H9 (cell line): Measurements from ENCODE around the gene NEUROG1. TPM values are rescaled to one million over a fixed set of nuclear protein-coding genes. Genes with fewer than 3 reads are reported as not detected.
A peak's percentile ranks its signal among the peaks of the same experiment; 100 is the strongest.

Experiments
- DNase-seq: peaks from one replicate; pipeline ENCODE4 v3.0.0-alpha.2; 2017
- H2AFZ ChIP-seq: one replicate; pipeline ENCODE4 v1.6.1; 2013; ENCODE audit warnings: mild to moderate bottlenecking, low read length, control low read depth, moderate library complexity
- H2AK5ac ChIP-seq: 2 replicates; pipeline ENCODE4 v1.6.1; 2013; ENCODE audit warnings: low read length, control low read depth, mixed read lengths; ENCODE audit not compliant: insufficient read length
- H2BK120ac ChIP-seq: one replicate; pipeline ENCODE4 v1.6.1; 2013; ENCODE audit warnings: low read depth, mild to moderate bottlenecking, low read length, control low read depth, inconsistent platforms; ENCODE audit not compliant: poor library complexity, severe bottlenecking
- H2BK12ac ChIP-seq: 2 replicates; pipeline ENCODE4 v1.6.1; 2013; ENCODE audit warnings: low read length, control low read depth, mixed read lengths, low read depth; ENCODE audit not compliant: insufficient read length
- H2BK15ac ChIP-seq: 2 replicates; pipeline ENCODE4 v1.6.1; 2013; ENCODE audit warnings: low read depth, low read length, control low read depth
- H2BK20ac ChIP-seq: one replicate; pipeline ENCODE4 v1.6.1; 2013; ENCODE audit warnings: low read depth, mild to moderate bottlenecking, low read length, control low read depth, inconsistent platforms; ENCODE audit not compliant: poor library complexity, severe bottlenecking
- H2BK5ac ChIP-seq: 2 replicates; pipeline ENCODE4 v1.6.1; 2013; ENCODE audit warnings: low read length, control low read depth, mixed read lengths; ENCODE audit not compliant: insufficient read length
- H3K14ac ChIP-seq: 2 replicates; pipeline ENCODE4 v1.6.1; 2013; ENCODE audit warnings: low read length, control low read depth; ENCODE audit not compliant: insufficient read depth
- H3K18ac ChIP-seq: 2 replicates; pipeline ENCODE4 v1.6.1; 2013; ENCODE audit warnings: low read depth, mild to moderate bottlenecking, mixed read lengths, low read length, control low read depth; ENCODE audit not compliant: insufficient read length
- H3K23ac ChIP-seq: 2 replicates; pipeline ENCODE4 v1.6.1; 2013; ENCODE audit warnings: low read length, control low read depth, mixed read lengths, low read depth; ENCODE audit not compliant: insufficient read length
- H3K23me2 ChIP-seq: 2 replicates; pipeline ENCODE4 v1.6.1; 2013; ENCODE audit warnings: low read depth, mild to moderate bottlenecking, mixed read lengths, low read length, control low read depth; ENCODE audit not compliant: insufficient read length, poor library complexity, severe bottlenecking
- H3K27ac ChIP-seq: 2 replicates; pipeline ENCODE4 v1.5.1; 2013; ENCODE audit warnings: low read length, control low read depth, mixed read lengths, low read depth; ENCODE audit not compliant: insufficient read length
- H3K27me3 ChIP-seq: 2 replicates; pipeline ENCODE4 v1.6.1; 2013; ENCODE audit warnings: low read length, control low read depth, inconsistent platforms; ENCODE audit not compliant: insufficient read depth
- H3K4ac ChIP-seq: 2 replicates; pipeline ENCODE4 v1.6.1; 2013; ENCODE audit warnings: low read depth, mild to moderate bottlenecking, control low read depth, inconsistent platforms, low read length, moderate library complexity
- H3K4me1 ChIP-seq: 2 replicates; pipeline ENCODE4 v1.6.1; 2013; ENCODE audit warnings: low read length, control low read depth, inconsistent platforms; ENCODE audit not compliant: insufficient read depth
- H3K4me2 ChIP-seq: 2 replicates; pipeline ENCODE4 v1.6.1; 2013; ENCODE audit warnings: low read length, control low read depth, mixed read lengths; ENCODE audit not compliant: insufficient read length, insufficient read depth
- H3K56ac ChIP-seq: 2 replicates; pipeline ENCODE4 v1.6.1; 2013; ENCODE audit warnings: low read depth, mild to moderate bottlenecking, mixed read lengths, low read length, control low read depth; ENCODE audit not compliant: insufficient read length
- H3K79me1 ChIP-seq: 2 replicates; pipeline ENCODE4 v1.6.1; 2013; ENCODE audit warnings: low read depth, mild to moderate bottlenecking, moderate library complexity, low read length, control low read depth, inconsistent platforms; ENCODE audit not compliant: insufficient read depth, poor library complexity, severe bottlenecking
- H3K79me2 ChIP-seq: 2 replicates; pipeline ENCODE4 v1.6.1; 2013; ENCODE audit warnings: low read length, control low read depth, inconsistent platforms; ENCODE audit not compliant: insufficient read depth
- H3K9ac ChIP-seq: 2 replicates; pipeline ENCODE4 v1.6.1; 2013; ENCODE audit warnings: low read length, control low read depth, mixed read lengths; ENCODE audit not compliant: insufficient read length; ENCODE audit errors: extremely low read depth
- H3K9me3 ChIP-seq: one replicate; pipeline ENCODE4 v1.6.1; 2013; ENCODE audit warnings: low read depth, low read length, inconsistent platforms; ENCODE audit not compliant: control insufficient read depth
- H3T11ph ChIP-seq: one replicate; pipeline ENCODE4 v1.6.1; 2013; ENCODE audit warnings: mild to moderate bottlenecking, low read length, control low read depth, inconsistent platforms
- H4K20me1 ChIP-seq: one replicate; pipeline ENCODE4 v1.6.1; 2013; ENCODE audit not compliant: control insufficient read depth, insufficient read length, insufficient read depth
- H4K5ac ChIP-seq: 2 replicates; pipeline ENCODE4 v1.6.1; 2013; ENCODE audit warnings: low read depth, mild to moderate bottlenecking, mixed read lengths, low read length, control low read depth; ENCODE audit not compliant: insufficient read length
- H4K8ac ChIP-seq: replicated peaks from 2 replicates; pipeline ENCODE4 v1.6.1; 2013; ENCODE audit warnings: low read length, control low read depth, mixed read lengths, low read depth; ENCODE audit not compliant: insufficient read length
- H4K91ac ChIP-seq: 2 replicates; pipeline ENCODE4 v1.6.1; 2013; ENCODE audit warnings: low read depth, mild to moderate bottlenecking, moderate library complexity, mixed read lengths, low read length, control low read depth; ENCODE audit not compliant: insufficient read length
- H3K27ac Mint-ChIP-seq, 3 experiments: 2 replicates in 2 of 3; 3 replicates in 1 of 3; pipeline ENCODE4 v1.8.0; 2020 to 2021; ENCODE audit warnings: mixed read lengths in 3 of 3, mild to moderate bottlenecking in 1 of 3, moderate library complexity in 1 of 3
- H3K27me3 Mint-ChIP-seq: 2 replicates; pipeline ENCODE4 v1.8.0; 2021; ENCODE audit warnings: low read depth, mild to moderate bottlenecking, moderate library complexity, mixed read lengths
- H3K36me3 Mint-ChIP-seq, 3 experiments: 2 replicates in 2 of 3; 3 replicates in 1 of 3; pipeline ENCODE4 v1.8.0; 2020 to 2021; ENCODE audit warnings: low read depth in 3 of 3, mixed read lengths in 3 of 3; ENCODE audit not compliant: insufficient read depth in 1 of 3
- H3K4me1 Mint-ChIP-seq, 2 experiments: 2 replicates each; pipeline ENCODE4 v1.8.0; 2020; ENCODE audit warnings: mixed read lengths in 2 of 2
- H3K4me3 Mint-ChIP-seq, 2 experiments: 2 replicates in 1 of 2; 3 replicates in 1 of 2; pipeline ENCODE4 v1.8.0; 2020 to 2021; ENCODE audit warnings: mild to moderate bottlenecking in 2 of 2, mixed read lengths in 2 of 2, moderate library complexity in 1 of 2
- H3K9me3 Mint-ChIP-seq, 2 experiments: 2 replicates in 1 of 2; 3 replicates in 1 of 2; pipeline ENCODE4 v1.8.0; 2020; ENCODE audit warnings: mild to moderate bottlenecking in 2 of 2, mixed read lengths in 2 of 2, moderate library complexity in 1 of 2
- CTCF ChIP-seq: fragments of 200-600 bp; sonication (generic); conservative IDR thresholded peaks from 3 replicates; pipeline ENCODE4 v1.8.0; 2021; ENCODE audit warnings: antibody characterized with exemption, mild to moderate bottlenecking
- WGBS: extraction: QIAGEN DNeasy Blood & Tissue Kit; methylation state at CpG from one replicate; pipeline ENCODE4 v1.1.7; 2013; ENCODE audit warnings: missing lambda C conversion rate, low lambda C conversion rate, mixed read lengths; ENCODE audit not compliant: insufficient read length; ENCODE audit errors: extremely low coverage; 5-methylcytosine and 5-hydroxymethylcytosine counted together
- total RNA-seq: library from RNA; stranded (reverse); gene quantifications from 2 replicates; pipeline ENCODE4 v1.2.1, GENCODE V29; 2021

NEUROG1 gene
- total RNA-seq, 1 experiment from 2014 or later = not detected

GRCh38 chr5:135491552-135492318 is 44.0 kb downstream of the NEUROG1 start:
- Histone ChIP-seq H4K20me1 (no peaks in the 10 kb centered on the region), H3K23me2 (peaks cover 24% of the 10 kb centered on the region), H2BK15ac (no peak overlapping the region), H2BK120ac (no peak overlapping the region), H3K79me1 (no peaks in the 10 kb centered on the region), H4K5ac (no peak overlapping the region), H3K23ac (no peak overlapping the region), H3K79me2 (no peaks in the 10 kb centered on the region), H2BK5ac (no peak overlapping the region), H3T11ph (no peak overlapping the region), H3K27ac (no peak overlapping the region), H3K18ac (no peak overlapping the region), H2AK5ac (no peak overlapping the region), H3K9me3 (no peaks in the 10 kb centered on the region), H3K4ac (no peak overlapping the region), H3K56ac (no peak overlapping the region), H4K91ac (no peak overlapping the region), H3K14ac (no peak overlapping the region), H3K27me3 (peaks cover 85% of the 10 kb centered on the region), H2BK12ac (no peak overlapping the region), H2AFZ (no peak overlapping the region), H4K8ac (no peak overlapping the region), H3K4me1 (peaks cover 2% of the 10 kb centered on the region; the same call in 1 of the 2 replicates), H3K9ac (no peak overlapping the region), H2BK20ac (no peak overlapping the region), H3K4me2 (peak overlapping the region; percentile 46)
- peaks cover 43 to 59% of the 10 kb centered on the region in 2 experiments for H3K4me1 Mint-ChIP-seq
- DNase-seq = peak; percentile 66
- H3K4me3 Mint-ChIP-seq = peak overlapping the region; percentile 40 to 84
- no CpG with 5 or more reads among the region's 40 CpGs for whole genome bisulfite sequencing
- H3K9me3 Mint-ChIP-seq = peaks cover 2 to 11% of the 10 kb centered on the region in 2 experiments; a peak in 2 of 5 replicates
- no peak for TF ChIP-seq CTCF
- H3K27me3 Mint-ChIP-seq = no peaks in the 10 kb centered on the region
- no peak overlapping the region for H3K27ac Mint-ChIP-seq
- H3K36me3 Mint-ChIP-seq = 0 out of 7 replicates have a peak, but pooled peaks cover 0 to 2% (median 0%) of the 10 kb centered on the region in 3 experiments
